CD14-positive monocyte (primary cell): Measurements from ENCODE around the gene PRRT3. TPM values are rescaled to one million over a fixed set of nuclear protein-coding genes. Genes with fewer than 3 reads are reported as not detected.
A peak's percentile ranks its signal among the peaks of the same experiment; 100 is the strongest.

ENCODE experiments used
- DNase-seq, 3 donors: peaks; one replicate each; pipeline ENCODE4 v3.0.0-alpha.2; 2011 to 2022
- H2AFZ ChIP-seq: 2 replicates; pipeline ENCODE4 v1.6.0; 2012; ENCODE audit warnings: mild to moderate bottlenecking, low read depth, low read length, inconsistent platforms; ENCODE audit not compliant: insufficient read depth, poor library complexity, severe bottlenecking
- H3K27ac ChIP-seq, 2 donors: 1 replicate in 1 of 2; 2 replicates in 1 of 2; pipeline ENCODE4 v1.5.1; 2012 to 2013; ENCODE audit warnings: low read length in 2 of 2, control low read depth in 1 of 2, inconsistent platforms in 1 of 2, low read depth in 1 of 2, mild to moderate bottlenecking in 1 of 2
- H3K27me3 ChIP-seq, 2 donors: one replicate each; pipeline versions ENCODE4 v1.6.0 to v1.6.1; 2011 to 2013; ENCODE audit warnings: low read length in 2 of 2; ENCODE audit not compliant: control insufficient read depth in 2 of 2, insufficient read depth in 2 of 2
- H3K36me3 ChIP-seq, 2 donors: replicated peaks in 1 of 2; 1 replicate in 1 of 2; 2 replicates in 1 of 2; pipeline versions ENCODE4 v1.5.1 to v1.6.1; 2012 to 2013; ENCODE audit warnings: low read length in 2 of 2, control low read depth in 1 of 2, inconsistent platforms in 1 of 2, mild to moderate bottlenecking in 1 of 2; ENCODE audit not compliant: insufficient read depth in 2 of 2, control insufficient read depth in 1 of 2
- H3K4me1 ChIP-seq, 2 donors: 1 replicate in 1 of 2; 2 replicates in 1 of 2; pipeline versions ENCODE4 v1.5.1 to v1.6.1; 2012 to 2013; ENCODE audit warnings: low read length in 2 of 2, control low read depth in 1 of 2, inconsistent platforms in 1 of 2, mild to moderate bottlenecking in 1 of 2, moderate library complexity in 1 of 2; ENCODE audit not compliant: insufficient read depth in 2 of 2, control insufficient read depth in 1 of 2
- H3K4me2 ChIP-seq: replicated peaks from 2 replicates; pipeline ENCODE3; 2012; ENCODE audit warnings: low read length, moderate library complexity, mild to moderate bottlenecking; ENCODE audit not compliant: poor library complexity, severe bottlenecking; ENCODE audit errors: extremely low read depth
- H3K4me3 ChIP-seq, 3 experiments: fragments of 200-600 bp in 1 of 3; sonication (generic) in 1 of 3; replicated peaks in 1 of 3; 1 replicate in 2 of 3; 2 replicates in 1 of 3; pipeline ENCODE4 v1.5.1; 2011 to 2013; ENCODE audit warnings: low read length in 3 of 3, mild to moderate bottlenecking in 3 of 3, control low read depth in 2 of 3, low read depth in 2 of 3, inconsistent platforms in 1 of 3, moderate library complexity in 1 of 3
- H3K79me2 ChIP-seq: 2 replicates; pipeline ENCODE4 v1.6.0; 2012; ENCODE audit warnings: mild to moderate bottlenecking, control low read depth, inconsistent platforms, low read length, moderate library complexity; ENCODE audit not compliant: insufficient read depth
- H3K9ac ChIP-seq: 2 replicates; pipeline ENCODE4 v1.6.0; 2017; ENCODE audit warnings: low read length, mild to moderate bottlenecking; ENCODE audit not compliant: insufficient read depth, poor library complexity, severe bottlenecking
- H3K9me3 ChIP-seq, 2 donors: replicated peaks in 1 of 2; 1 replicate in 1 of 2; 2 replicates in 1 of 2; pipeline versions ENCODE4 v1.5.1 to v1.6.1; 2012 to 2013; ENCODE audit warnings: low read length in 2 of 2, control low read depth in 1 of 2; ENCODE audit not compliant: control insufficient read depth in 1 of 2, insufficient read depth in 1 of 2
- H4K20me1 ChIP-seq: 2 replicates; pipeline ENCODE4 v1.6.0; 2012; ENCODE audit warnings: mild to moderate bottlenecking, low read length, control low read depth, moderate library complexity; ENCODE audit not compliant: insufficient read depth
- H3K27ac Mint-ChIP-seq, 7 donors: one replicate each; pipeline ENCODE4 v1.8.0; 2020; ENCODE audit warnings: mild to moderate bottlenecking in 7 of 7, mixed read lengths in 7 of 7, moderate library complexity in 6 of 7, inconsistent platforms in 2 of 7
- H3K27me3 Mint-ChIP-seq, 3 donors: one replicate each; pipeline ENCODE4 v1.8.0; 2021 to 2022; ENCODE audit warnings: low read depth in 3 of 3, mild to moderate bottlenecking in 3 of 3, mixed read lengths in 3 of 3, moderate library complexity in 3 of 3, inconsistent platforms in 1 of 3
- H3K36me3 Mint-ChIP-seq, 2 donors: one replicate each; pipeline ENCODE4 v1.8.0; 2020; ENCODE audit warnings: mixed read lengths in 2 of 2, inconsistent platforms in 1 of 2, mild to moderate bottlenecking in 1 of 2
- H3K4me1 Mint-ChIP-seq: one replicate; pipeline ENCODE4 v1.8.0; 2020; ENCODE audit warnings: mild to moderate bottlenecking, mixed read lengths
- H3K4me3 Mint-ChIP-seq, 2 donors: one replicate each; pipeline ENCODE4 v1.8.0; 2020; ENCODE audit warnings: mild to moderate bottlenecking in 2 of 2, mixed read lengths in 2 of 2, moderate library complexity in 1 of 2
- H3K9me3 Mint-ChIP-seq, 7 donors: one replicate each; pipeline ENCODE4 v1.8.0; 2020 to 2022; ENCODE audit warnings: mixed read lengths in 7 of 7, mild to moderate bottlenecking in 6 of 7, moderate library complexity in 6 of 7, inconsistent platforms in 2 of 7
- CTCF ChIP-seq: fragments of 200-600 bp; IDR thresholded peaks from one replicate; pipeline ENCODE4 v1.8.0; 2022; ENCODE audit warnings: antibody characterized with exemption, mild to moderate bottlenecking
- WGBS: methylation state at CpG from one replicate; pipeline ENCODE4 v1.1.5; 2013; ENCODE audit warnings: missing lambda C conversion rate; ENCODE audit not compliant: insufficient coverage; 5-methylcytosine and 5-hydroxymethylcytosine counted together
- intact Hi-C, 2 donors: fragments of 100-400 bp; cut with micrococcal nuclease; formaldehyde crosslinking; loops; one replicate each; pipeline versions ENCODE4 v1.15.0 to v1.15.1; 2023
- polyA plus RNA-seq, 3 donors: library from polyadenylated mRNA; depleted of rRNA in 1 of 3; unstranded in 2 of 3; stranded (reverse) in 1 of 3; fragments of 300-500 nt in 2 of 3; fragments of >200 nt in 1 of 3; fragmentation: Illumina TruSeq in 2 of 3; gene quantifications; 1 replicate in 2 of 3; 2 replicates in 1 of 3; pipeline ENCODE4 v1.2.3, GENCODE V29; 2012 to 2021

PRRT3 gene
- polyA plus RNA-seq, 3 donors: 0.11 to 0.57 (median 0.31) TPM

- no peak for TF ChIP-seq CTCF
- Mint-ChIP-seq H3K4me3 (no peak overlapping the region), H3K27ac (no peak overlapping the region), H3K27me3 (peaks cover 0 to 3% (median 0%) of the 10 kb centered on the region in 3 donors), H3K9me3 (no peaks in the 10 kb centered on the region), H3K36me3 (no peaks in the 10 kb centered on the region), H3K4me1 (peaks cover 31% of the 10 kb centered on the region)
- Histone ChIP-seq H3K4me1 (peaks cover 25 to 36% of the 10 kb centered on the region in 2 donors), H3K4me2 (no peak overlapping the region), H4K20me1 (no peaks in the 10 kb centered on the region), H3K27me3 (no peaks in the 10 kb centered on the region), H3K79me2 (no peaks in the 10 kb centered on the region), H3K9ac (no peak overlapping the region), H2AFZ (no peak overlapping the region), H3K9me3 (no peaks in the 10 kb centered on the region), H3K27ac (no peak overlapping the region), H3K36me3 (no peaks in the 10 kb centered on the region), H3K4me3 (no peak overlapping the region)
- 89% methylated on average over 3 of the region's 8 CpGs for WGBS
- no peak for DNase-seq
- intact Hi-C loops: no loop called here
These were observed 33.8 kb downstream of the PRRT3 start for GRCh38 chr3:9918261-9919038.

- H3K27me3 Mint-ChIP-seq: peaks cover 0 to 3% (median 0%) of the 10 kb centered on the region in 3 donors
- TF ChIP-seq CTCF: no peak
- peak overlapping the region; percentile 92 for H3K4me2 ChIP-seq
- no peaks in the 10 kb centered on the region for H3K9me3 ChIP-seq
- no peaks in the 10 kb centered on the region for H3K9me3 Mint-ChIP-seq
- peak overlapping the region in 1 of 7 donors; percentile 28 for H3K27ac Mint-ChIP-seq
- no peaks in the 10 kb centered on the region for H3K36me3 ChIP-seq
- no peaks in the 10 kb centered on the region for H4K20me1 ChIP-seq
- no peak overlapping the region for H2AFZ ChIP-seq
- H3K27me3 ChIP-seq: no peaks in the 10 kb centered on the region
- H3K4me3 Mint-ChIP-seq: peak overlapping the region in 1 of 2 donors; percentile 83
- peaks cover 25 to 36% of the 10 kb centered on the region in 2 donors for H3K4me1 ChIP-seq
- 96% methylated on average over 9 of the region's 10 CpGs for WGBS
- H3K9ac ChIP-seq: no peak overlapping the region
- intact Hi-C loops: no loop called here
- no peaks in the 10 kb centered on the region for H3K79me2 ChIP-seq
- no peak for DNase-seq
- no peaks in the 10 kb centered on the region for H3K36me3 Mint-ChIP-seq
- peak overlapping the region in 1 of 2 donors; percentile 61 for H3K27ac ChIP-seq
- H3K4me3 ChIP-seq: no peak overlapping the region
- H3K4me1 Mint-ChIP-seq: peaks cover 32% of the 10 kb centered on the region
These were observed 34.4 kb downstream of the PRRT3 start for GRCh38 chr3:9917820-9918219.
